GM21717 (cell line): ENCODE data around the gene COL6A3.

ENCODE experiments used
- ATAC-seq: cut with Tn5 transposase; IDR thresholded peaks from one replicate; pipeline ENCODE4 v1.9.1; 2021; ENCODE audit warnings: mild to moderate bottlenecking, moderate library complexity; ENCODE audit not compliant: unreplicated experiment

COL6A3 gene

GRCh38 chr2:237445611-237446337, 31.8 kb upstream of the COL6A3 start:
- no peak for ATAC-seq

GRCh38 chr2:237444071-237444470, 30.1 kb upstream of the COL6A3 start:
- no peak for ATAC-seq

GRCh38 chr2:237441605-237442274, 27.8 kb upstream of the COL6A3 start:
- ATAC-seq = no peak

- ATAC-seq = no peak
These were observed 26.9 kb upstream of the COL6A3 start for GRCh38 chr2:237440819-237441281.

- ATAC-seq = no peak
These were observed 24.3 kb upstream of the COL6A3 start for GRCh38 chr2:237438080-237438940.

GRCh38 chr2:237437566-237437965, 23.6 kb upstream of the COL6A3 start:
- ATAC-seq = no peak

- no peak for ATAC-seq
These were observed 22.1 kb upstream of the COL6A3 start for GRCh38 chr2:237435844-237436587.

GRCh38 chr2:237434866-237435311, 20.9 kb upstream of the COL6A3 start:
- no peak for ATAC-seq

GRCh38 chr2:237433920-237434676, 20.1 kb upstream of the COL6A3 start:
- ATAC-seq = no peak

GRCh38 chr2:237432484-237433092, 18.6 kb upstream of the COL6A3 start:
- ATAC-seq = no peak

GRCh38 chr2:237431837-237432236, 17.9 kb upstream of the COL6A3 start:
- ATAC-seq = no peak

- no peak for ATAC-seq
These were observed 17.4 kb upstream of the COL6A3 start for GRCh38 chr2:237431372-237431771.

GRCh38 chr2:237430861-237431260, 16.9 kb upstream of the COL6A3 start:
- no peak for ATAC-seq

GRCh38 chr2:237429753-237430152, 15.8 kb upstream of the COL6A3 start:
- no peak for ATAC-seq

- no peak for ATAC-seq
These were observed 14.0 kb upstream of the COL6A3 start for GRCh38 chr2:237427769-237428506.

- ATAC-seq = no peak
These were observed 12.6 kb upstream of the COL6A3 start for GRCh38 chr2:237426517-237426916.

- ATAC-seq = no peak
These were observed 11.4 kb upstream of the COL6A3 start for GRCh38 chr2:237425320-237425719.

- no peak for ATAC-seq
These were observed 10.6 kb upstream of the COL6A3 start for GRCh38 chr2:237424544-237424943.

GRCh38 chr2:237423891-237424290, 9.9 kb upstream of the COL6A3 start:
- no peak for ATAC-seq
